NT2/D1 (cell line): ENCODE results near the gene FSTL3.

Source experiments
- SUZ12 ChIP-seq: IDR thresholded peaks from 2 replicates; pipeline ENCODE4 v1.6.1; 2011; ENCODE audit not compliant: insufficient read length, insufficient read depth; ENCODE audit errors: extremely low read depth
- YY1 ChIP-seq: IDR thresholded peaks from 2 replicates; pipeline ENCODE4 v1.6.1; 2011; ENCODE audit not compliant: insufficient read length, insufficient read depth
- ZNF274 ChIP-seq: IDR thresholded peaks from 2 replicates; pipeline ENCODE4 v1.6.1; 2011; ENCODE audit warnings: mild to moderate bottlenecking, low read depth, low read length

DNA sequence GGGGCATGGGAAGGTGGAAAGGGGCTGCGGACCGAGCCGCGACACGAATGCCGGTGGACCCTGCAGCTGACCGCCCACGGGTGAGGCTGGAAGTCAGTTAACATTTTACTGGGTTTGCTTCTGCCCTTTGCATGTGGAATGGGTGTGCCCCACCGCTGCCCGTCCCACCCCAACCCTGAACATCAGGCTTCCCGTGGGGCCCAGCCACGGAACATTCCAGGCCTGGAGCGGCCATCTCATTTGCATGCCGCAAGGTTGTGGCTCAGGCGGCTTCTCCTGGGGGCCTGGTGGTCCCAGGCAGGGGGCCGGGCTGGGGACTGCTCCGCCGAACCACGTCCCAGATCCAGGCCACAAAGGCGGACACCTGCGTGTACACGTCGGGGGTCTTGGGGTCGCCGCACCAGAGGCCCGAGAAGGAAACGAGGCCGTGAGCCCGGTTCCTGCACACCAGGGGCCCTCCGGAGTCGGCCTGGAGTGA lies 9.3 kb downstream of the FSTL3 start:
- TF ChIP-seq ZNF274 (no peak), YY1 (no peak), SUZ12 (no peak)
